Ovary (tissue), 3 donors: Measurements from ENCODE around the gene SPIB.

Experiments
- EP300 ChIP-seq: sonication (generic); formaldehyde crosslinking; IDR thresholded peaks from one replicate; pipeline ENCODE4 v1.6.1; 2017; ENCODE audit warnings: antibody characterized with exemption
- POLR2A ChIP-seq: fragments of 450-650 bp; IDR thresholded peaks from one replicate; pipeline ENCODE4 v1.6.1; 2017; ENCODE audit warnings: antibody characterized with exemption, mild to moderate bottlenecking, moderate library complexity
- TF ChIP-seq, protein P1 (sequence below), 3 donors: fragments of 450-650 bp in 2 of 3; fragments of 200-600 bp in 1 of 3; IDR thresholded peaks; one replicate each; pipeline versions ENCODE4 v1.5.1 to v1.8.0; 2016 to 2022; ENCODE audit warnings: antibody characterized with exemption in 3 of 3, mild to moderate bottlenecking in 1 of 3
- donor health status: DM: no; HTN: no; CAD: no.

GRCh38 chr19:50433201-50434180 lies 14.8 kb downstream of the SPIB start:
- TF ChIP-seq, protein P1, sequence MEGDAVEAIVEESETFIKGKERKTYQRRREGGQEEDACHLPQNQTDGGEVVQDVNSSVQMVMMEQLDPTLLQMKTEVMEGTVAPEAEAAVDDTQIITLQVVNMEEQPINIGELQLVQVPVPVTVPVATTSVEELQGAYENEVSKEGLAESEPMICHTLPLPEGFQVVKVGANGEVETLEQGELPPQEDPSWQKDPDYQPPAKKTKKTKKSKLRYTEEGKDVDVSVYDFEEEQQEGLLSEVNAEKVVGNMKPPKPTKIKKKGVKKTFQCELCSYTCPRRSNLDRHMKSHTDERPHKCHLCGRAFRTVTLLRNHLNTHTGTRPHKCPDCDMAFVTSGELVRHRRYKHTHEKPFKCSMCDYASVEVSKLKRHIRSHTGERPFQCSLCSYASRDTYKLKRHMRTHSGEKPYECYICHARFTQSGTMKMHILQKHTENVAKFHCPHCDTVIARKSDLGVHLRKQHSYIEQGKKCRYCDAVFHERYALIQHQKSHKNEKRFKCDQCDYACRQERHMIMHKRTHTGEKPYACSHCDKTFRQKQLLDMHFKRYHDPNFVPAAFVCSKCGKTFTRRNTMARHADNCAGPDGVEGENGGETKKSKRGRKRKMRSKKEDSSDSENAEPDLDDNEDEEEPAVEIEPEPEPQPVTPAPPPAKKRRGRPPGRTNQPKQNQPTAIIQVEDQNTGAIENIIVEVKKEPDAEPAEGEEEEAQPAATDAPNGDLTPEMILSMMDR (IDR thresholded peaks at IDR 0.05) = no peak
- TF ChIP-seq POLR2A (no peak), EP300 (no peak)
